HEK293T (cell line): ENCODE data around the gene PCP4.
"Not testable (repeated sequence)": the region's sequence is repeated elsewhere in the genome, so short reads cannot be mapped to it uniquely, and the experiment has no call there.

ENCODE experiments used
- ARNT ChIP-seq: fragments of 450-650 bp; IDR thresholded peaks from 2 replicates; pipeline ENCODE4 v1.6.1; 2017; ENCODE audit warnings: mild to moderate bottlenecking
- BHLHE40 ChIP-seq: fragments of 450-650 bp; IDR thresholded peaks from 2 replicates; pipeline ENCODE4 v1.6.1; 2016; ENCODE audit warnings: mild to moderate bottlenecking, moderate library complexity, borderline replicate concordance
- CTBP1 ChIP-seq: fragments of 450-650 bp; IDR thresholded peaks from 2 replicates; pipeline ENCODE4 v1.6.1; 2016; ENCODE audit warnings: borderline replicate concordance
- ELF4 ChIP-seq: fragments of 450-650 bp; IDR thresholded peaks from 2 replicates; pipeline ENCODE4 v1.6.1; 2017; ENCODE audit warnings: antibody characterized with exemption
- FOXK2 ChIP-seq: fragments of 450-650 bp; IDR thresholded peaks from 2 replicates; pipeline ENCODE4 v1.6.1; 2016; ENCODE audit warnings: mild to moderate bottlenecking
- FOXM1 ChIP-seq: fragments of 450-650 bp; IDR thresholded peaks from 2 replicates; pipeline ENCODE4 v1.6.1; 2017; ENCODE audit warnings: mild to moderate bottlenecking, borderline replicate concordance
- HDGF ChIP-seq: fragments of 450-650 bp; IDR thresholded peaks from 2 replicates; pipeline ENCODE4 v1.6.1; 2017; ENCODE audit warnings: antibody characterized with exemption, borderline replicate concordance
- LEF1 ChIP-seq: fragments of 450-650 bp; IDR thresholded peaks from 2 replicates; pipeline ENCODE4 v1.6.1; 2017; ENCODE audit warnings: mild to moderate bottlenecking, borderline replicate concordance
- NFRKB ChIP-seq: fragments of 450-650 bp; IDR thresholded peaks from 2 replicates; pipeline ENCODE4 v1.6.1; 2016; ENCODE audit warnings: mild to moderate bottlenecking, moderate library complexity
- PKNOX1 ChIP-seq: fragments of 450-650 bp; IDR thresholded peaks from 2 replicates; pipeline ENCODE4 v1.6.1; 2016
- SP1 ChIP-seq: fragments of 450-650 bp; IDR thresholded peaks from 2 replicates; pipeline ENCODE4 v1.6.1; 2017
- SUZ12 ChIP-seq: fragments of 450-650 bp; IDR thresholded peaks from 2 replicates; pipeline ENCODE4 v1.6.1; 2016; ENCODE audit warnings: mild to moderate bottlenecking
- ZNF384 ChIP-seq: fragments of 450-650 bp; IDR thresholded peaks from 2 replicates; pipeline ENCODE4 v1.6.1; 2016

- TF ChIP-seq ARNT, BHLHE40, CTBP1, SUZ12, NFRKB, SP1, HDGF, ZNF384, FOXK2, ELF4, FOXM1, PKNOX1, LEF1: not testable (repeated sequence)
Observed at GRCh38 chr21:39891863-39892262, 24.6 kb downstream of the PCP4 start.
